H9 (cell line): ENCODE measurements around the gene TENM4. TPM values are rescaled to one million over a fixed set of nuclear protein-coding genes. Genes with fewer than 3 reads are reported as not detected.

ENCODE experiments used
- DNase-seq: peaks from one replicate; pipeline ENCODE4 v3.0.0-alpha.2; 2017
- H2AFZ ChIP-seq: one replicate; pipeline ENCODE4 v1.6.1; 2013; ENCODE audit warnings: mild to moderate bottlenecking, low read length, control low read depth, moderate library complexity
- H2AK5ac ChIP-seq: 2 replicates; pipeline ENCODE4 v1.6.1; 2013; ENCODE audit warnings: low read length, control low read depth, mixed read lengths; ENCODE audit not compliant: insufficient read length
- H2BK120ac ChIP-seq: one replicate; pipeline ENCODE4 v1.6.1; 2013; ENCODE audit warnings: low read depth, mild to moderate bottlenecking, low read length, control low read depth, inconsistent platforms; ENCODE audit not compliant: poor library complexity, severe bottlenecking
- H2BK12ac ChIP-seq: 2 replicates; pipeline ENCODE4 v1.6.1; 2013; ENCODE audit warnings: low read length, control low read depth, mixed read lengths, low read depth; ENCODE audit not compliant: insufficient read length
- H2BK15ac ChIP-seq: 2 replicates; pipeline ENCODE4 v1.6.1; 2013; ENCODE audit warnings: low read depth, low read length, control low read depth
- H2BK20ac ChIP-seq: one replicate; pipeline ENCODE4 v1.6.1; 2013; ENCODE audit warnings: low read depth, mild to moderate bottlenecking, low read length, control low read depth, inconsistent platforms; ENCODE audit not compliant: poor library complexity, severe bottlenecking
- H2BK5ac ChIP-seq: 2 replicates; pipeline ENCODE4 v1.6.1; 2013; ENCODE audit warnings: low read length, control low read depth, mixed read lengths; ENCODE audit not compliant: insufficient read length
- H3K14ac ChIP-seq: 2 replicates; pipeline ENCODE4 v1.6.1; 2013; ENCODE audit warnings: low read length, control low read depth; ENCODE audit not compliant: insufficient read depth
- H3K18ac ChIP-seq: 2 replicates; pipeline ENCODE4 v1.6.1; 2013; ENCODE audit warnings: low read depth, mild to moderate bottlenecking, mixed read lengths, low read length, control low read depth; ENCODE audit not compliant: insufficient read length
- H3K23ac ChIP-seq: 2 replicates; pipeline ENCODE4 v1.6.1; 2013; ENCODE audit warnings: low read length, control low read depth, mixed read lengths, low read depth; ENCODE audit not compliant: insufficient read length
- H3K23me2 ChIP-seq: 2 replicates; pipeline ENCODE4 v1.6.1; 2013; ENCODE audit warnings: low read depth, mild to moderate bottlenecking, mixed read lengths, low read length, control low read depth; ENCODE audit not compliant: insufficient read length, poor library complexity, severe bottlenecking
- H3K27ac ChIP-seq: 2 replicates; pipeline ENCODE4 v1.5.1; 2013; ENCODE audit warnings: low read length, control low read depth, mixed read lengths, low read depth; ENCODE audit not compliant: insufficient read length
- H3K27me3 ChIP-seq: 2 replicates; pipeline ENCODE4 v1.6.1; 2013; ENCODE audit warnings: low read length, control low read depth, inconsistent platforms; ENCODE audit not compliant: insufficient read depth
- H3K4ac ChIP-seq: 2 replicates; pipeline ENCODE4 v1.6.1; 2013; ENCODE audit warnings: low read depth, mild to moderate bottlenecking, control low read depth, inconsistent platforms, low read length, moderate library complexity
- H3K4me1 ChIP-seq: 2 replicates; pipeline ENCODE4 v1.6.1; 2013; ENCODE audit warnings: low read length, control low read depth, inconsistent platforms; ENCODE audit not compliant: insufficient read depth
- H3K4me2 ChIP-seq: 2 replicates; pipeline ENCODE4 v1.6.1; 2013; ENCODE audit warnings: low read length, control low read depth, mixed read lengths; ENCODE audit not compliant: insufficient read length, insufficient read depth
- H3K56ac ChIP-seq: 2 replicates; pipeline ENCODE4 v1.6.1; 2013; ENCODE audit warnings: low read depth, mild to moderate bottlenecking, mixed read lengths, low read length, control low read depth; ENCODE audit not compliant: insufficient read length
- H3K79me1 ChIP-seq: 2 replicates; pipeline ENCODE4 v1.6.1; 2013; ENCODE audit warnings: low read depth, mild to moderate bottlenecking, moderate library complexity, low read length, control low read depth, inconsistent platforms; ENCODE audit not compliant: insufficient read depth, poor library complexity, severe bottlenecking
- H3K79me2 ChIP-seq: 2 replicates; pipeline ENCODE4 v1.6.1; 2013; ENCODE audit warnings: low read length, control low read depth, inconsistent platforms; ENCODE audit not compliant: insufficient read depth
- H3K9ac ChIP-seq: 2 replicates; pipeline ENCODE4 v1.6.1; 2013; ENCODE audit warnings: low read length, control low read depth, mixed read lengths; ENCODE audit not compliant: insufficient read length; ENCODE audit errors: extremely low read depth
- H3K9me3 ChIP-seq: one replicate; pipeline ENCODE4 v1.6.1; 2013; ENCODE audit warnings: low read depth, low read length, inconsistent platforms; ENCODE audit not compliant: control insufficient read depth
- H3T11ph ChIP-seq: one replicate; pipeline ENCODE4 v1.6.1; 2013; ENCODE audit warnings: mild to moderate bottlenecking, low read length, control low read depth, inconsistent platforms
- H4K20me1 ChIP-seq: one replicate; pipeline ENCODE4 v1.6.1; 2013; ENCODE audit not compliant: control insufficient read depth, insufficient read length, insufficient read depth
- H4K5ac ChIP-seq: 2 replicates; pipeline ENCODE4 v1.6.1; 2013; ENCODE audit warnings: low read depth, mild to moderate bottlenecking, mixed read lengths, low read length, control low read depth; ENCODE audit not compliant: insufficient read length
- H4K8ac ChIP-seq: replicated peaks from 2 replicates; pipeline ENCODE4 v1.6.1; 2013; ENCODE audit warnings: low read length, control low read depth, mixed read lengths, low read depth; ENCODE audit not compliant: insufficient read length
- H4K91ac ChIP-seq: 2 replicates; pipeline ENCODE4 v1.6.1; 2013; ENCODE audit warnings: low read depth, mild to moderate bottlenecking, moderate library complexity, mixed read lengths, low read length, control low read depth; ENCODE audit not compliant: insufficient read length
- H3K27ac Mint-ChIP-seq, 3 experiments: 2 replicates in 2 of 3; 3 replicates in 1 of 3; pipeline ENCODE4 v1.8.0; 2020 to 2021; ENCODE audit warnings: mixed read lengths in 3 of 3, mild to moderate bottlenecking in 1 of 3, moderate library complexity in 1 of 3
- H3K27me3 Mint-ChIP-seq: 2 replicates; pipeline ENCODE4 v1.8.0; 2021; ENCODE audit warnings: low read depth, mild to moderate bottlenecking, moderate library complexity, mixed read lengths
- H3K36me3 Mint-ChIP-seq, 3 experiments: 2 replicates in 2 of 3; 3 replicates in 1 of 3; pipeline ENCODE4 v1.8.0; 2020 to 2021; ENCODE audit warnings: low read depth in 3 of 3, mixed read lengths in 3 of 3; ENCODE audit not compliant: insufficient read depth in 1 of 3
- H3K4me1 Mint-ChIP-seq, 2 experiments: 2 replicates each; pipeline ENCODE4 v1.8.0; 2020; ENCODE audit warnings: mixed read lengths in 2 of 2
- H3K4me3 Mint-ChIP-seq, 2 experiments: 2 replicates in 1 of 2; 3 replicates in 1 of 2; pipeline ENCODE4 v1.8.0; 2020 to 2021; ENCODE audit warnings: mild to moderate bottlenecking in 2 of 2, mixed read lengths in 2 of 2, moderate library complexity in 1 of 2
- H3K9me3 Mint-ChIP-seq, 2 experiments: 2 replicates in 1 of 2; 3 replicates in 1 of 2; pipeline ENCODE4 v1.8.0; 2020; ENCODE audit warnings: mild to moderate bottlenecking in 2 of 2, mixed read lengths in 2 of 2, moderate library complexity in 1 of 2
- WGBS: extraction: QIAGEN DNeasy Blood & Tissue Kit; methylation state at CpG from one replicate; pipeline ENCODE4 v1.1.7; 2013; ENCODE audit warnings: missing lambda C conversion rate, low lambda C conversion rate, mixed read lengths; ENCODE audit not compliant: insufficient read length; ENCODE audit errors: extremely low coverage; 5-methylcytosine and 5-hydroxymethylcytosine counted together
- total RNA-seq: library from RNA; stranded (reverse); gene quantifications from 2 replicates; pipeline ENCODE4 v1.2.1, GENCODE V29; 2021
- TF ChIP-seq, protein P1 (sequence below): fragments of 200-600 bp; sonication (generic); conservative IDR thresholded peaks from 3 replicates; pipeline ENCODE4 v1.8.0; 2021; ENCODE audit warnings: antibody characterized with exemption, mild to moderate bottlenecking

Gene TENM4
- total RNA-seq, 1 experiment from 2014 or later: 4.6 TPM

GRCh38 chr11:79047980-79048379 is 392.9 kb downstream of the TENM4 start:
- H2BK120ac ChIP-seq: no peak overlapping the region
- DNase-seq: no peak
- no peak overlapping the region for H2BK20ac ChIP-seq
- H3K23ac ChIP-seq: no peak overlapping the region
- Mint-ChIP-seq H3K27ac (no peak overlapping the region), H3K4me3 (no peak overlapping the region), H3K36me3 (peaks cover 0 to 2% (median 0%) of the 10 kb centered on the region in 3 experiments; a peak in 1 of 7 replicates), H3K4me1 (peaks cover 15% of the 10 kb centered on the region in 2 experiments), H3K9me3 (no peaks in the 10 kb centered on the region), H3K27me3 (no peaks in the 10 kb centered on the region)
- no peaks in the 10 kb centered on the region for H3K9me3 ChIP-seq
- WGBS: no CpG with 5 or more reads among the region's 1 CpG
- no peak overlapping the region for H2BK5ac ChIP-seq
- H3K4me1 ChIP-seq: no peaks in the 10 kb centered on the region
- no peaks in the 10 kb centered on the region for H3K79me2 ChIP-seq
- no peak overlapping the region for H3K9ac ChIP-seq
- TF ChIP-seq, protein P1, sequence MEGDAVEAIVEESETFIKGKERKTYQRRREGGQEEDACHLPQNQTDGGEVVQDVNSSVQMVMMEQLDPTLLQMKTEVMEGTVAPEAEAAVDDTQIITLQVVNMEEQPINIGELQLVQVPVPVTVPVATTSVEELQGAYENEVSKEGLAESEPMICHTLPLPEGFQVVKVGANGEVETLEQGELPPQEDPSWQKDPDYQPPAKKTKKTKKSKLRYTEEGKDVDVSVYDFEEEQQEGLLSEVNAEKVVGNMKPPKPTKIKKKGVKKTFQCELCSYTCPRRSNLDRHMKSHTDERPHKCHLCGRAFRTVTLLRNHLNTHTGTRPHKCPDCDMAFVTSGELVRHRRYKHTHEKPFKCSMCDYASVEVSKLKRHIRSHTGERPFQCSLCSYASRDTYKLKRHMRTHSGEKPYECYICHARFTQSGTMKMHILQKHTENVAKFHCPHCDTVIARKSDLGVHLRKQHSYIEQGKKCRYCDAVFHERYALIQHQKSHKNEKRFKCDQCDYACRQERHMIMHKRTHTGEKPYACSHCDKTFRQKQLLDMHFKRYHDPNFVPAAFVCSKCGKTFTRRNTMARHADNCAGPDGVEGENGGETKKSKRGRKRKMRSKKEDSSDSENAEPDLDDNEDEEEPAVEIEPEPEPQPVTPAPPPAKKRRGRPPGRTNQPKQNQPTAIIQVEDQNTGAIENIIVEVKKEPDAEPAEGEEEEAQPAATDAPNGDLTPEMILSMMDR: no peak
- no peak overlapping the region for H3K14ac ChIP-seq
- no peaks in the 10 kb centered on the region for H3K27me3 ChIP-seq
- H3T11ph ChIP-seq: no peak overlapping the region
- H3K27ac ChIP-seq: no peak overlapping the region
- no peak overlapping the region for H2AK5ac ChIP-seq
- H4K5ac ChIP-seq: no peak overlapping the region
- no peak overlapping the region for H4K8ac ChIP-seq
- no peak overlapping the region for H3K4ac ChIP-seq
- H3K4me2 ChIP-seq: no peak overlapping the region
- no peaks in the 10 kb centered on the region for H4K20me1 ChIP-seq
- H3K79me1 ChIP-seq: no peaks in the 10 kb centered on the region
- H3K18ac ChIP-seq: no peak overlapping the region
- no peak overlapping the region for H4K91ac ChIP-seq
- no peak overlapping the region for H2BK12ac ChIP-seq
- H3K23me2 ChIP-seq: no peaks in the 10 kb centered on the region
- H2BK15ac ChIP-seq: no peak overlapping the region
- no peak overlapping the region for H2AFZ ChIP-seq
- no peak overlapping the region for H3K56ac ChIP-seq
